ENCODE data around the gene CYFIP1. TPM values are rescaled to one million over a fixed set of nuclear protein-coding genes. Genes with fewer than 3 reads are reported as not detected.
A peak's percentile ranks its signal among the peaks of the same experiment; 100 is the strongest.

Gene CYFIP1
- total and polyA plus RNA-seq, 2 of the 13 experiments (the other 11 are each of a cell fraction or from before 2014, with no cell fraction given) = 38.1 to 58.3 TPM

- 0 out of 2 replicates have a peak, but pooled peaks have one; percentile 18 for TF ChIP-seq SRF (IDR thresholded peaks at IDR 0.05; ENCODE audit: low read depth, low read length)
- TF ChIP-seq ZNF597 (CRISPR knock-in tag; IDR thresholded peaks at IDR 0.05) = no peak
- peak; percentile 63; the same call in 1 of the 2 replicates for TF ChIP-seq ARNT2 (CRISPR knock-in tag; IDR thresholded peaks at IDR 0.05; ENCODE audit: low read depth)
- 0 out of 2 replicates have a peak, but pooled peaks have one; percentile 26 for TF ChIP-seq ZNF720 (CRISPR knock-in tag; IDR thresholded peaks at IDR 0.05)
- TF ChIP-seq ZBTB3 (CRISPR knock-in tag; IDR thresholded peaks at IDR 0.05; ENCODE audit: borderline replicate concordance, low read depth) = no peak
- no peak for TF ChIP-seq ZNF878 (CRISPR knock-in tag; IDR thresholded peaks at IDR 0.05)
- no peak for TF ChIP-seq ZNF496 (CRISPR knock-in tag; IDR thresholded peaks at IDR 0.05; ENCODE audit: insufficient replicate concordance)
- TF ChIP-seq ARNTL (CRISPR knock-in tag; IDR thresholded peaks at IDR 0.05) = no peak
- TF ChIP-seq FOXA1 (IDR thresholded peaks at IDR 0.05) = no peak
- TF ChIP-seq FOXA1 (CRISPR knock-in tag; IDR thresholded peaks at IDR 0.05) = no peak
- TF ChIP-seq THYN1 (CRISPR knock-in tag; IDR thresholded peaks at IDR 0.05; ENCODE audit: borderline replicate concordance, low read depth) = no peak
- TF ChIP-seq FUBP1 (CRISPR knock-in tag; IDR thresholded peaks at IDR 0.05; ENCODE audit: borderline replicate concordance) = no peak
- peak; percentile 27; the same call in 1 of the 2 replicates for TF ChIP-seq GLI4 (CRISPR knock-in tag; IDR thresholded peaks at IDR 0.05; ENCODE audit: borderline replicate concordance)
- no peak for TF ChIP-seq BRCA1 (CRISPR knock-in tag; IDR thresholded peaks at IDR 0.05)
- TF ChIP-seq ZNF761 (CRISPR knock-in tag; conservative IDR thresholded peaks at IDR 0.05) = no peak
- peak; percentile 87 for TF ChIP-seq ZNF687 (CRISPR knock-in tag; IDR thresholded peaks at IDR 0.05)
- TF ChIP-seq KDM6A (CRISPR knock-in tag; IDR thresholded peaks at IDR 0.05; ENCODE audit: low read depth) = no peak
- TF ChIP-seq U2AF2 (IDR thresholded peaks at IDR 0.05; ENCODE audit: low read depth, low read length) = no peak
- no peak for TF ChIP-seq ZKSCAN8 (CRISPR knock-in tag; IDR thresholded peaks at IDR 0.05; ENCODE audit: borderline replicate concordance)
- peak; percentile 63; the same call in 1 of the 2 replicates for TF ChIP-seq DZIP1 (CRISPR knock-in tag; IDR thresholded peaks at IDR 0.05)
Observed at GRCh38 chr15:22838292-22839042, 141.7 kb downstream of the CYFIP1 start, which contains the start of gene NIPA2 (continued).
